Stimulated activated CD4-positive, alpha-beta T cell treated with anti-CD3 and anti-CD28 coated beads, Interleukin-1b, Interleukin-23, amount 100 ng/mL, for 48 hours (primary cell): ENCODE measurements around the gene FYB2.
"Not testable (repeated sequence)": the region's sequence is repeated elsewhere in the genome, so short reads cannot be mapped to it uniquely, and the experiment has no call there.

Experiments used
- DNase-seq: peaks from one replicate; pipeline ENCODE4 v3.0.0-alpha.2; 2020

Gene FYB2

DNA sequence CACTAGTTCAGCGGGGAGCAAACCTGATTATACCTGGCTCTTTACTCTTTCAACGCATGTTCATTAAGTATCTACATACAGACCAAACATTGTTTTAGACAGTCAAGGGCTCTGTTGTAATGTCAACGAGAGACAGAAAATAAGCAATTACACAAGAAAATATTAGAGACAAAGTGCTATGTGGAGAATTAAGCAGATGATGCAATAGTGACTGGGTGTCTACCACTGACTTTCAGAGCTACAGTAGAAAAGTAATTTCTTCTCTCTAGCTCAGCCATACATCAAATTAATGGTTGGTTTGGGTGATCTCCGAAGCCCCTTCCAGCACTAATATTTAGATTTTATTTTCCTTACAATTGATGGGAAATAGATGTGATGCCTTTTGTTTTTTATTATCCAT lies 23.3 kb downstream of the FYB2 start:
- no peak for DNase-seq

DNA sequence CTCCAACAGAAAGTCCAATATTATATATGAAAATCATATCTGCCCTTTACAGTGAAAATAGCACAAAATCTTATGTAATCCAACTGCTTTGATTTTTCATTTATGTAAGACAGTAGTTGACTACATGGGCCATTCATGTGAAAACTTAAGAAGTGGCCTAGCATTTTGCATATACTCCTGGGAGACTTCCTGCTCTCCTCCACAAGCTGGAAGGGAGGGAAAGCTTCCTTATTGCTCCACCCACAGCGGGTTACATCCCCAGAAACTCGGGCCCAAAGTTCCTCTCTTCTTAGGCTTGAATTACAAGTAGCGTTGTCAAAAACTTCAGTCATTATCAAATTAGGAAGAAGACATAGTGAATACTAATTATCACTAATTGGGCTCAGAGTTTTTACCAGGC lies 29.2 kb downstream of the FYB2 start:
- no peak for DNase-seq

GRCh38 chr1:56788588-56788987 lies 30.6 kb downstream of the FYB2 start:
- DNase-seq: no peak

- DNase-seq: no peak
These were observed 31.1 kb downstream of the FYB2 start for GRCh38 chr1:56788102-56788501.

GRCh38 chr1:56787330-56787729 lies 31.9 kb downstream of the FYB2 start:
- DNase-seq: no peak

- DNase-seq: no peak
These were observed 36.4 kb downstream of the FYB2 start for GRCh38 chr1:56782773-56783172.

DNA sequence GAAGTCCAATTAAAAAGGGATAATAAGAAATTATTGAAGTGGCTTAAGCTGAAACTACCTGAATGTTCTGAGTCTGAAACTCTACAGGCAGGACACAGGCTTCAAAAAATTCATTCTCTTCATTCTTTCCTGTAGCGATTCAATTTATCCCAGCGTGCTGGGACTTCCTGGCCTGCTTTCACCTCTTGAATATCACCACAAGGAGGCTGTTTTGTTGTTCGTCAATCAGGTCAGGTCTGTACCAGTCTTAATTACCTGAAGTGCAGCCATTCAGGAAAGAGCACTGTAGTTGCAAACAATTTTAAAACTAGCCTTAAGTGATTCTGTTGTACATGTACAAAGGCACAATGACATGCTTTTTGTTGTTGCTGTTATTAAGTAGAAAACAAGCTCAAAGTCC lies 38.4 kb downstream of the FYB2 start:
- no peak for DNase-seq

- DNase-seq: no peak
These were observed 39.0 kb downstream of the FYB2 start for GRCh38 chr1:56780128-56780750.

- no peak for DNase-seq
These were observed 41.2 kb downstream of the FYB2 start for GRCh38 chr1:56777972-56778371.

GRCh38 chr1:56774732-56775131 lies 44.5 kb downstream of the FYB2 start:
- not testable (repeated sequence) for DNase-seq

GRCh38 chr1:56774067-56774609 lies 45.1 kb downstream of the FYB2 start:
- no peak for DNase-seq

GRCh38 chr1:56773341-56774066 lies 45.7 kb downstream of the FYB2 start:
- no peak for DNase-seq

GRCh38 chr1:56771717-56772116 lies 47.5 kb downstream of the FYB2 start:
- DNase-seq: no peak

- no peak for DNase-seq
These were observed 60.4 kb downstream of the FYB2 start for GRCh38 chr1:56758794-56759193.

GRCh38 chr1:56758135-56758534 lies 61.1 kb downstream of the FYB2 start:
- no peak for DNase-seq

- DNase-seq: no peak
These were observed 63.3 kb downstream of the FYB2 start for GRCh38 chr1:56755911-56756310.

DNA sequence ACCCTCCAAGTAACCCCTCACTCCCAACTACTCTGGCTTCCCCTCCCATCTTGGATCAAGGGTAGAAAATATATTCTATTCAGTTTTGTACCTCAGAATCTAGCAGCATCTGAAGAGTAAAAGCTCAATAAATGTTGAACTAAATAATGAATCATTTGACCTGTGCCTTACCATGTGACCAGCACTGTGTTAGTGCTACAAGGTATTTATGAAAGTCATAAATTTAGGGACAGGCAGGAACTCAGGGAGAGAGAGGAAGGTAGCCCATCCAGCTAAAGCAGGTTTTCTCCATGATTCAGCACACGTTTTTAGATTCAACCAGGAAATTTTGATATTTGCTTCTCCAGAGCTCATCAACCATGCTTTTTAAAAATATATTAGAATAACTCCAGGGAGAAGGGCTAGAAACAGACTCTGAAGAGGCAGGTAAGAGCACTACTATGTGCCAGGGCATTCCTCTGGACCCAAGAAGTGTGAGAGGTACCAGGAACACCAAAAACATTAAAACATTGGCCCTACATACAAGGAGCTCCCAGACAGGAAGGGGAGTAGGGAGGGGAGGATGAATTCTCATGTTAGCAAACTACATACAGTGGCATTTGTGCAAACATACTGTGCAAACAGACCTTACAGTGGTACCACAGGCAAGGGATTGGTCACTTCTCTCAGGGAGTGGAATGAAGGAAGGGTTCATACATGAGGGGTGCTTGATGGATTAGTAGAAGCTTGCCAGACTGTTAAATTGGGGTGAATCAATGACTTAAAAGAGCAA lies 64.3 kb downstream of the FYB2 start:
- DNase-seq: no peak

DNA sequence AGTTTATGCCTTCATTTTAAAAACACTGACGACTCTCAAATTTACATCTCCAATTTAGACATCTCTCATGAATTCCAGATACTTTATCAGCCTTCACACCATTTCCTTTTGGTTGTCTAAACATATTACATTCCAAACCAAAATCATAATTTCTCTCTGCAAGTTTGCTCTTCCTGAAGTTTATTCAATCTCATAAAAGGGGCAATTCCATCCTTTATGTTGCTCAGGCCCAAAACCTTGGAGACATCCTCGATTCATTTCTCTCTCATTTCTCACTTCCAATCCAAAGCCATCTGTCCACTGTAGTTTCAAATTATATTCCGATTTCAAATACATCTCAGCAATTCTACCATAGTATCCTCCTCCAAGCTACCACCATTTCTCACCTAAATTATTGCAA lies 74.0 kb downstream of the FYB2 start:
- DNase-seq: no peak

- DNase-seq: no peak
These were observed 90.2 kb downstream of the FYB2 start for GRCh38 chr1:56728964-56729363.

GRCh38 chr1:56726706-56727105 lies 92.5 kb downstream of the FYB2 start:
- DNase-seq: no peak

GRCh38 chr1:56719171-56719570 lies 100.0 kb downstream of the FYB2 start:
- DNase-seq: no peak

GRCh38 chr1:56715156-56715555 lies 104.0 kb downstream of the FYB2 start:
- DNase-seq: no peak

GRCh38 chr1:56713112-56713511 lies 106.1 kb downstream of the FYB2 start:
- DNase-seq: no peak

DNA sequence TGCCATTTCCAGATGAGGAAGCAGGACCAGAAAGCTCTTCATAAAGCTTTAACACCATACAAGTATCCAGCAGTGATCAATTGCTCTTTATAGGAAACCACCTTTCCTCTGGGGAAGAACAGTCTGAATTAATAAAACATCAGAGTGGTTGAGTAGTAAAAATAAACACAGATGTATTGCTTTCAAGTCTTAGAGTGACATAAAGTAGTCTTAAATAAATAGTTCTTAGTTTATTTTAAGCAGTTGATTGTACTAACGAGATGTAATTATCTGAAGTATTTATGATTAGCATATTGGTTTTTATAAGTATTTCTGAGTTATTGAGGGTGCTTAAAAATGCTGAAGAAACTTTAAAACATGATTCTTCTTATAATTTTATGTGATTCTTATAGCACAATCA lies 107.1 kb downstream of the FYB2 start:
- no peak for DNase-seq
